C4-2B (cell line): Measurements from ENCODE around the gene TPPP2.

ENCODE experiments used
- CTCF ChIP-seq: fragments of 450-650 bp; conservative IDR thresholded peaks from 2 replicates; pipeline ENCODE4 v1.5.1; 2017; ENCODE audit warnings: mild to moderate bottlenecking
- ZFX ChIP-seq: fragments of 450-650 bp; IDR thresholded peaks from 2 replicates; pipeline ENCODE4 v1.6.1; 2017

DNA sequence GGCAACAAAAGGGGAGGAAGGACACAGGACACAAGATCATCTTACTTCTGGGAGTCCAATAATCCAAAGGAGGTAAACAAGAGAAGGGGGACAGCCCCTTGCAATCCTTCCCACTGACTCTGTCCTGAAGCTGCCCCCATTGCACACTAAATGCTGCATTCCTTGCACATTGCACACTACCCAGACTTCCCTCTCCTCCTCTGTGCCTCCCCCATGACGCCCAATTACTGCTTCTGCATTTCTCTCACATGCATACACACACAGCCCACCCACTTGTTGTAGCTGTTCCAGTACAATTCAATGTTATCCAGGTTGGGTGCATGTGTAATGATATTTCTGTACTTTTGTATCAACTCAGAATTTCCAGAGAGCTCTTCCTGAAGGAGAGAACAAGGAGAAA, 10.7 kb upstream of the TPPP2 start:
- TF ChIP-seq CTCF (no peak), ZFX (no peak)
